NCI-H146 treated with DMSO at 0.1 percent for 48 hours (cell line): ENCODE measurements around the gene POC1A.

Experiments
- DNase-seq: peaks from one replicate; lab custom pipeline; 2025; ENCODE audit not compliant: unreplicated experiment; lab: John Stamatoyannopoulos, UW

The POC1A gene

GRCh38 chr3:52132041-52132440 lies 22.2 kb downstream of the POC1A start:
- no peak for DNase-seq

GRCh38 chr3:52130966-52131622 lies 23.1 kb downstream of the POC1A start:
- DNase-seq = no peak

- peak; percentile 3 for DNase-seq
Observed at GRCh38 chr3:52128118-52128683, 26.0 kb downstream of the POC1A start.

- no peak for DNase-seq
Observed at GRCh38 chr3:52126500-52126899, 27.7 kb downstream of the POC1A start.

- no peak for DNase-seq
Observed at GRCh38 chr3:52126036-52126435, 28.2 kb downstream of the POC1A start.

- no peak for DNase-seq
Observed at GRCh38 chr3:52124766-52125165, 29.5 kb downstream of the POC1A start.

GRCh38 chr3:52124126-52124525 lies 30.1 kb downstream of the POC1A start:
- no peak for DNase-seq

GRCh38 chr3:52123106-52123725 lies 31.0 kb downstream of the POC1A start:
- no peak for DNase-seq

GRCh38 chr3:52122491-52122890 lies 31.7 kb downstream of the POC1A start:
- no peak for DNase-seq

GRCh38 chr3:52121813-52122212 lies 32.4 kb downstream of the POC1A start:
- no peak for DNase-seq

GRCh38 chr3:52121464-52121805 lies 32.8 kb downstream of the POC1A start:
- DNase-seq = no peak

- DNase-seq = peak; percentile 75
Observed at GRCh38 chr3:52120556-52121463, 33.4 kb downstream of the POC1A start.

- no peak for DNase-seq
Observed at GRCh38 chr3:52119826-52120225, 34.4 kb downstream of the POC1A start.

- DNase-seq = no peak
Observed at GRCh38 chr3:52119099-52119498, 35.1 kb downstream of the POC1A start.

GRCh38 chr3:52118156-52118875 lies 35.9 kb downstream of the POC1A start:
- DNase-seq = no peak

- no peak for DNase-seq
Observed at GRCh38 chr3:52117537-52117936, 36.7 kb downstream of the POC1A start.

GRCh38 chr3:52112056-52112455 lies 42.2 kb downstream of the POC1A start:
- DNase-seq = no peak

- DNase-seq = no peak
Observed at GRCh38 chr3:52110502-52110901, 43.7 kb downstream of the POC1A start.

GRCh38 chr3:52109611-52110301 lies 44.5 kb downstream of the POC1A start:
- DNase-seq = no peak
